GM12878 (cell line): Measurements from ENCODE around the gene IMPG2. TPM values are rescaled to one million over a fixed set of nuclear protein-coding genes. Genes with fewer than 3 reads are reported as not detected.

Experiments used
- ATAC-seq: fragments of 200-7000 bp; cut with Tn5 transposase; 3 replicates; pipeline ENCODE4 v1.9.1; 2020; ENCODE audit warnings: mild to moderate bottlenecking, moderate library complexity
- BruUV-seq: library from RNA; stranded (reverse); fragments of 400-500 nt; replicated peaks from 2 replicates; lab custom pipeline; 2021; lab: Mats Ljungman, UMichigan
- CTCF ChIA-PET: fragments of 300-600 bp; sonication (Branson Sonifier 250); formaldehyde crosslinking; extraction: SDS; loops from one replicate; lab custom pipeline; 2021; ENCODE audit warnings: inconsistent platforms; lab: Yijun Ruan, JAX
- POLR2A ChIA-PET: fragments of 350-600 bp; formaldehyde crosslinking; extraction: SDS; loops from one replicate; lab custom pipeline; 2021; ENCODE audit warnings: inconsistent platforms; lab: Charles Lee
- RAD21 ChIA-PET: fragments of 300-600 bp; sonication (Branson Sonifier 250); formaldehyde crosslinking; loops from one replicate; lab custom pipeline; 2023; ENCODE audit warnings: antibody characterized with exemption; ENCODE audit not compliant: unreplicated experiment; lab: Charles Lee
- SMC1A ChIA-PET: fragments of 300-600 bp; sonication (Branson Sonifier 250); formaldehyde crosslinking; loops from one replicate; lab custom pipeline; 2023; ENCODE audit not compliant: unreplicated experiment, uncharacterized antibody; lab: Charles Lee
- DNase-seq: peaks from one replicate; pipeline ENCODE4 v3.0.0-alpha.2; 2011; ENCODE audit warnings: low read depth, low spot score
- FAIRE-seq: peaks from 3 replicates; lab custom pipeline; 2011; peaks lifted over from hg19 to GRCh38; lab: Jason Lieb, UNC
- H2AFZ ChIP-seq: 2 replicates; pipeline ENCODE4 v1.6.0; 2011; ENCODE audit warnings: low read depth, low read length, control low read depth; ENCODE audit not compliant: control insufficient read depth
- H3K27ac ChIP-seq: 2 replicates; pipeline ENCODE4 v1.5.1; 2011; ENCODE audit warnings: control low read depth; ENCODE audit not compliant: control insufficient read depth, insufficient read depth
- H3K27me3 ChIP-seq, 2 experiments: replicated peaks in 1 of 2; 2 replicates each; pipeline versions ENCODE4 v1.6.0 to v1.6.1; 2011; ENCODE audit warnings: low read length in 1 of 2; ENCODE audit not compliant: control insufficient read depth in 2 of 2, insufficient read depth in 2 of 2
- H3K36me3 ChIP-seq, 2 experiments: 2 replicates each; pipeline ENCODE4 v1.5.1; 2011; ENCODE audit warnings: low read length in 1 of 2; ENCODE audit not compliant: control insufficient read depth in 2 of 2, insufficient read depth in 2 of 2
- H3K4me1 ChIP-seq: 2 replicates; pipeline ENCODE4 v1.6.1; 2011; ENCODE audit warnings: mild to moderate bottlenecking, low read length, moderate library complexity, mixed read lengths; ENCODE audit not compliant: control insufficient read depth, insufficient read depth
- H3K4me2 ChIP-seq: 2 replicates; pipeline ENCODE4 v1.6.0; 2011; ENCODE audit warnings: control low read depth; ENCODE audit not compliant: control insufficient read depth, insufficient read depth
- H3K4me3 ChIP-seq: fragments of 200-600 bp; sonication (generic); 2 replicates; pipeline ENCODE4 v1.5.1; 2016
- H3K79me2 ChIP-seq: 2 replicates; pipeline ENCODE4 v1.6.0; 2011; ENCODE audit warnings: low read length; ENCODE audit not compliant: control insufficient read depth, insufficient read depth
- H3K9ac ChIP-seq: 2 replicates; pipeline ENCODE4 v1.8.0; 2011; ENCODE audit warnings: low read length, control low read depth, mixed read lengths; ENCODE audit not compliant: control insufficient read depth, insufficient read depth
- H3K9me3 ChIP-seq: replicated peaks from 3 replicates; pipeline ENCODE4 v1.5.1; 2011; ENCODE audit warnings: mild to moderate bottlenecking, low read length; ENCODE audit not compliant: control insufficient read depth, insufficient read depth
- H4K20me1 ChIP-seq: 2 replicates; pipeline ENCODE4 v1.6.0; 2011; ENCODE audit not compliant: control insufficient read depth, insufficient read depth
- ATF2 ChIP-seq: IDR thresholded peaks from 2 replicates; pipeline ENCODE4 v1.6.1; 2012; ENCODE audit warnings: low read length, inconsistent platforms
- ATF7 ChIP-seq: fragments of 450-650 bp; IDR thresholded peaks from 2 replicates; pipeline ENCODE4 v1.6.1; 2016; ENCODE audit warnings: low read depth, mild to moderate bottlenecking
- CREM ChIP-seq: IDR thresholded peaks from 2 replicates; pipeline ENCODE4 v1.6.1; 2014; ENCODE audit warnings: antibody characterized with exemption, low read depth
- JUNB ChIP-seq: IDR thresholded peaks from 2 replicates; pipeline ENCODE4 v1.6.1; 2016; ENCODE audit warnings: antibody characterized with exemption, mild to moderate bottlenecking
- NFIC ChIP-seq: IDR thresholded peaks from 2 replicates; pipeline ENCODE4 v1.6.1; 2012; ENCODE audit warnings: low read depth, mild to moderate bottlenecking, inconsistent platforms, low read length, moderate library complexity
- NRF1 ChIP-seq: conservative IDR thresholded peaks from 2 replicates; pipeline ENCODE4 v1.6.1; 2011; ENCODE audit warnings: mild to moderate bottlenecking, low read depth, low read length, improper control_type of control experiment
- RUNX3 ChIP-seq: IDR thresholded peaks from 2 replicates; pipeline ENCODE4 v1.6.1; 2012; ENCODE audit warnings: low read length, inconsistent platforms
- TCF7 ChIP-seq: IDR thresholded peaks from 2 replicates; pipeline ENCODE4 v1.6.1; 2014; ENCODE audit warnings: antibody characterized with exemption, borderline replicate concordance
- YY1 ChIP-seq: IDR thresholded peaks from 2 replicates; pipeline ENCODE4 v1.6.1; 2011; ENCODE audit warnings: low read depth, mild to moderate bottlenecking, low read length
- in situ Hi-C: fragments of 300-500 bp; cut with MboI; formaldehyde crosslinking; loops from 9 replicates; pipeline ENCODE4 v1.14.3; 2018; ENCODE audit warnings: mixed read lengths
- intact Hi-C: fragments of 100-400 bp; cut with micrococcal nuclease; formaldehyde crosslinking; loops from one replicate; pipeline ENCODE4 v1.14.2; 2022; ENCODE audit not compliant: unreplicated experiment
- polyA plus RNA-seq, 11 experiments: library from polyadenylated mRNA; depleted of rRNA in 4 of 11; unstranded in 6 of 11; stranded (reverse) in 5 of 11; fragments of >200 nt; fragmentation: Nextera tagmentation in 4 of 11; fragmentation: Illumina TruSeq in 1 of 11; extraction: Ambion mirVana in 4 of 11; extraction: Trizol in 1 of 11; gene quantifications; 1 replicate in 1 of 11; 2 replicates in 10 of 11; pipeline versions ENCODE4 v1.2.1 to v1.2.3, GENCODE V29; 2011 to 2016; ENCODE audit warnings: inconsistent platforms in 2 of 11, missing spikeins in 2 of 11, low read depth in 1 of 11
- total RNA-seq, 4 experiments: library from RNA; depleted of rRNA in 3 of 4; stranded (reverse); fragments of >200 nt in 3 of 4; fragmentation: Illumina TruSeq in 1 of 4; extraction: Trizol in 1 of 4; gene quantifications; 2 replicates each; pipeline versions ENCODE4 v1.2.1 to v1.2.3, GENCODE V29; 2013 to 2021
- TF ChIP-seq, protein P1 (sequence below): IDR thresholded peaks from 2 replicates; pipeline ENCODE4 v1.6.1; 2012; ENCODE audit warnings: low read depth, low read length, improper control_type of control experiment

The IMPG2 gene
- total and polyA plus RNA-seq, 10 of the 15 experiments (the other 5 are each of a cell fraction or from before 2014, with no cell fraction given) = under 0.01 to 0.17 (median 0.10) TPM; not detected in 3

DNA sequence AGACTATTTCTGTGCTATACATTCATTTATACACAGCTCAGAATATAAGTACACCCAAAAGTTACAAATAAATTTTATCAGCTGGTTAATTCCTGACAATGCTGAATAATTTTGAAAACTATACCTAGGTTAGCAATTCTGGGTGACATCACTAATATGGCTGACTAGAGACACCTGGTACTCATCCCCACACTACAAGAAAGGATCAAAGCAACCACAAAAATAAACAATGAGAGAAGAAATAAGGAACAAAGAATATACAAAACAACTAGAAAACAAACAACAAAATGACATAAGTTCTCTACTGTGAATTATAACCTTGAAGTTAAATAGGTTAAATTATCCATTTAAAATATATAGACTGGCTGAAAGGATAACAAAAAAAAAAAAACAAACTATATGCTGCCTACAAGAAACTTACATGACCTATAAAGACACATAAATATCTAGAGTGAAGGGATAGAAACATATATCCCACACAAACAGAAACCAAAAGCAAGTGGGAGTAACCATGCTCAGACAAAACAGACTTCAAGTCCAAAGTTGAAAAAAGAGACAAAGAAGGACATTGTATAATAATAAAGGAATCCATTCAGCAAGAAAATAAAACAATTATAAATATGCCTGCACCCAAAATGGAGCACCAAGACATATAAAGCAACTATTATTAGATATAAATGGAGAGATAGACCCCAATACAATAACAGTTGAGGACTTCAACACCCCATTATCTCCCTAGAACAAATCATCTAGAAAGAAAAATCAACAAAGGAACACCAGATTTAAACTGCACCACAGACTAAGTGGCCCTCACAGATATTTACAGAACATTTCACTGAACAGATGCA, 57.8 kb downstream of the IMPG2 start:
- H3K27ac ChIP-seq = no peak overlapping the region
- H3K27me3 ChIP-seq = no peaks in the 10 kb centered on the region
- peak; percentile 67 for ATAC-seq
- H3K4me3 ChIP-seq = no peak overlapping the region
- no peaks in the 10 kb centered on the region for H4K20me1 ChIP-seq
- ChIA-PET CTCF (interaction anchor here (1.6 kb wide), 1 partner anchor 12 kb away, joined by 4 read pairs; no protein-coding TSS in a partner anchor), SMC1A (no interaction called here), POLR2A (no interaction called here), RAD21 (no interaction called here)
- in situ Hi-C loops (no loop called here), intact Hi-C loops (no loop called here)
- DNase-seq = no peak
- H3K79me2 ChIP-seq = no peaks in the 10 kb centered on the region
- FAIRE-seq = no peak
- no peaks in the 10 kb centered on the region for H3K9me3 ChIP-seq
- H2AFZ ChIP-seq = no peak overlapping the region
- H3K36me3 ChIP-seq = no peaks in the 10 kb centered on the region
- no peak overlapping the region for H3K4me2 ChIP-seq
- H3K9ac ChIP-seq = no peak overlapping the region
- no peaks in the 10 kb centered on the region for H3K4me1 ChIP-seq
- TF ChIP-seq NFIC = peak; percentile 71; the same call in 1 of the 2 replicates
- TF ChIP-seq CREM = 0 out of 2 replicates have a peak, but pooled peaks have one; percentile 11
- peak; percentile 39; the same call in 1 of the 2 replicates for TF ChIP-seq YY1
- TF ChIP-seq JUNB = peak; percentile 48
- peak; percentile 49 for TF ChIP-seq ATF7
- no peak for TF ChIP-seq NRF1
- TF ChIP-seq TCF7 = peak; percentile 82
- TF ChIP-seq ATF2 = peak; percentile 81
- TF ChIP-seq, protein P1, sequence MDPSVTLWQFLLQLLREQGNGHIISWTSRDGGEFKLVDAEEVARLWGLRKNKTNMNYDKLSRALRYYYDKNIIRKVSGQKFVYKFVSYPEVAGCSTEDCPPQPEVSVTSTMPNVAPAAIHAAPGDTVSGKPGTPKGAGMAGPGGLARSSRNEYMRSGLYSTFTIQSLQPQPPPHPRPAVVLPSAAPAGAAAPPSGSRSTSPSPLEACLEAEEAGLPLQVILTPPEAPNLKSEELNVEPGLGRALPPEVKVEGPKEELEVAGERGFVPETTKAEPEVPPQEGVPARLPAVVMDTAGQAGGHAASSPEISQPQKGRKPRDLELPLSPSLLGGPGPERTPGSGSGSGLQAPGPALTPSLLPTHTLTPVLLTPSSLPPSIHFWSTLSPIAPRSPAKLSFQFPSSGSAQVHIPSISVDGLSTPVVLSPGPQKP = no peak
- peak; percentile 73 for TF ChIP-seq RUNX3
- no TSS peak for BruUV-seq
